ENCODE measurements around the gene PJA2.

DNA sequence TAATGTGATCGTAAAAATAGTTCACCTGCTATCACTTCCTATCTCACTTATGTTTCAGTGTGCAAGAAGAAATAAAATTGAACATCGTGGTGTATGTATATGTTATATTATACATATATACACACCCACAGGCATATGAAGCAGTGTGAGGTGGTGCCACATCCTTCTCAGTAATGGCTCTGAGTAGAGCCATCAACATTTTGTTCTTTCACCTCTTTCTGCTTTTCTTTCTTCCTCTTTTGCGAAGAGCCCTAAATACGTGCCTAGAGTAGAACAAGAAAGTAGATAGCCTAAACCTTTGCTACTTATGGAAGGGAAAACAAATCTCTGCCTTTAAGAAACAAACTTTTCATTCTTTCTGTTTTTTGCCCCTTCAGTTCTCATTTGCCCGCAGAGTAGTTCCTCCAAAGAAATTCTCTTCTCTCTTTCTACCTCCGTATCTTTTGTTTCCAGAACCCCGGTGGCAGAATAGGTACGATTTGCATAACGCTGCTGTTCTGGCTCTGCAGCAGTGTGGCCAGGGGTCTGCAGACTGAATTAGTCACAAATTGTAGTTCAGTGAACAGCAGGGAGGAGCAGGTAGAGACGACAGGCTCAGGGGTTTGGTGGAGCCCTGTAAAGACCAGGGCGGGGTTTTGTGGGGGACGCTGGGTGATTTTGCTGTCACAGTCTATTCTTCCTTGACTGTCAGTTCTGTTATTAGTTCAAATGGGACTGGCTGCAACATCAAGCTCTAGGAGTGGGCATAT is 40.5 kb upstream of the PJA2 start:
- TF ChIP-seq, protein P1, sequence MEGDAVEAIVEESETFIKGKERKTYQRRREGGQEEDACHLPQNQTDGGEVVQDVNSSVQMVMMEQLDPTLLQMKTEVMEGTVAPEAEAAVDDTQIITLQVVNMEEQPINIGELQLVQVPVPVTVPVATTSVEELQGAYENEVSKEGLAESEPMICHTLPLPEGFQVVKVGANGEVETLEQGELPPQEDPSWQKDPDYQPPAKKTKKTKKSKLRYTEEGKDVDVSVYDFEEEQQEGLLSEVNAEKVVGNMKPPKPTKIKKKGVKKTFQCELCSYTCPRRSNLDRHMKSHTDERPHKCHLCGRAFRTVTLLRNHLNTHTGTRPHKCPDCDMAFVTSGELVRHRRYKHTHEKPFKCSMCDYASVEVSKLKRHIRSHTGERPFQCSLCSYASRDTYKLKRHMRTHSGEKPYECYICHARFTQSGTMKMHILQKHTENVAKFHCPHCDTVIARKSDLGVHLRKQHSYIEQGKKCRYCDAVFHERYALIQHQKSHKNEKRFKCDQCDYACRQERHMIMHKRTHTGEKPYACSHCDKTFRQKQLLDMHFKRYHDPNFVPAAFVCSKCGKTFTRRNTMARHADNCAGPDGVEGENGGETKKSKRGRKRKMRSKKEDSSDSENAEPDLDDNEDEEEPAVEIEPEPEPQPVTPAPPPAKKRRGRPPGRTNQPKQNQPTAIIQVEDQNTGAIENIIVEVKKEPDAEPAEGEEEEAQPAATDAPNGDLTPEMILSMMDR (IDR thresholded peaks at IDR 0.05), result no peak
- TF ChIP-seq EP300 (IDR thresholded peaks at IDR 0.05), result no peak
